ENCODE results near the gene SLAMF1. TPM values are rescaled to one million over a fixed set of nuclear protein-coding genes. Genes with fewer than 3 reads are reported as not detected.

Gene SLAMF1
- polyA plus RNA-seq, 3 donors: 0.13 to 0.65 TPM; not detected in 1

DNA sequence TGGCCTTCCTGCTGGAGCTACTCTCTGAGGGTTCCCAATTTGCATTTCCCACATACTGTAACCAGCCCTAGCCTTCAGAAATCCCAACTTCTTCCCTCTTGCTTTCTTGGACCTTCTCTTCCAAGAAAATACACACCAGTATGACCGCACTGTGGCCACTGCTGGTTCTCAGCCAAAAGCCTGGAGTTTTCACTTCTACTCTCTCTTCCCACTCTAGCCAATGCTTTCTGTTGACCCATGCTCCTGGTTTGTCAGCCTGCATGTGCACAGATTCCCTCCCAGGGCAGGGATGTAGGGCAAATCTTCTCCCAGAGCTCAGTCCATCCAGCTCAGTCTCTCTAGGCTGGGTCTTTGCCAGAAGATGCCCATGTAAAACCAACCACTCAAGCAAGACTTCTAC lies 664 bp downstream of the SLAMF1 start:
- Mint-ChIP-seq H3K4me3 (peak overlapping the region; percentile 63 to 82), H3K36me3 (peaks cover 2 to 3% of the 10 kb centered on the region in 2 donors), H3K9me3 (no peaks in the 10 kb centered on the region), H3K27me3 (ENCODE audit: low read depth in 3 of 3) (peaks cover 0 to 4% (median 1%) of the 10 kb centered on the region in 3 donors), H3K4me1 (peaks cover 39% of the 10 kb centered on the region), H3K27ac (peak overlapping the region in 4 of 7 donors; percentile 14 to 87 (median 39))
- Histone ChIP-seq H3K27ac (ENCODE audit: low read depth in 1 of 2, low read length in 2 of 2) (peak overlapping the region; percentile 44 to 84), H4K20me1 (ENCODE audit: insufficient read depth, low read length) (no peaks in the 10 kb centered on the region), H3K4me3 (replicated peaks in 1 of 3; ENCODE audit: low read depth in 2 of 3, low read length in 3 of 3) (peak overlapping the region in 1 of 3 experiments; percentile 64), H3K9me3 (replicated peaks in 1 of 2; ENCODE audit: control insufficient read depth in 1 of 2, insufficient read depth in 1 of 2, low read length in 2 of 2) (no peaks in the 10 kb centered on the region), H3K9ac (ENCODE audit: insufficient read depth, low read length, poor library complexity, severe bottlenecking) (no peak overlapping the region), H3K79me2 (ENCODE audit: insufficient read depth, low read length) (no peaks in the 10 kb centered on the region), H3K4me1 (ENCODE audit: control insufficient read depth in 1 of 2, insufficient read depth in 2 of 2, low read length in 2 of 2) (peaks cover 26 to 35% of the 10 kb centered on the region in 2 donors), H3K27me3 (ENCODE audit: control insufficient read depth in 2 of 2, insufficient read depth in 2 of 2, low read length in 2 of 2) (no peaks in the 10 kb centered on the region), H3K36me3 (replicated peaks in 1 of 2; ENCODE audit: control insufficient read depth in 1 of 2, insufficient read depth in 2 of 2, low read length in 2 of 2) (no peaks in the 10 kb centered on the region), H2AFZ (ENCODE audit: insufficient read depth, low read depth, low read length, poor library complexity, severe bottlenecking) (no peak overlapping the region), H3K4me2 (replicated peaks; ENCODE audit: extremely low read depth, low read length, poor library complexity, severe bottlenecking) (no peak overlapping the region)
- no peak for DNase-seq
- intact Hi-C loops (cut with micrococcal nuclease): no loop called here
- TF ChIP-seq, protein P1, sequence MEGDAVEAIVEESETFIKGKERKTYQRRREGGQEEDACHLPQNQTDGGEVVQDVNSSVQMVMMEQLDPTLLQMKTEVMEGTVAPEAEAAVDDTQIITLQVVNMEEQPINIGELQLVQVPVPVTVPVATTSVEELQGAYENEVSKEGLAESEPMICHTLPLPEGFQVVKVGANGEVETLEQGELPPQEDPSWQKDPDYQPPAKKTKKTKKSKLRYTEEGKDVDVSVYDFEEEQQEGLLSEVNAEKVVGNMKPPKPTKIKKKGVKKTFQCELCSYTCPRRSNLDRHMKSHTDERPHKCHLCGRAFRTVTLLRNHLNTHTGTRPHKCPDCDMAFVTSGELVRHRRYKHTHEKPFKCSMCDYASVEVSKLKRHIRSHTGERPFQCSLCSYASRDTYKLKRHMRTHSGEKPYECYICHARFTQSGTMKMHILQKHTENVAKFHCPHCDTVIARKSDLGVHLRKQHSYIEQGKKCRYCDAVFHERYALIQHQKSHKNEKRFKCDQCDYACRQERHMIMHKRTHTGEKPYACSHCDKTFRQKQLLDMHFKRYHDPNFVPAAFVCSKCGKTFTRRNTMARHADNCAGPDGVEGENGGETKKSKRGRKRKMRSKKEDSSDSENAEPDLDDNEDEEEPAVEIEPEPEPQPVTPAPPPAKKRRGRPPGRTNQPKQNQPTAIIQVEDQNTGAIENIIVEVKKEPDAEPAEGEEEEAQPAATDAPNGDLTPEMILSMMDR (IDR thresholded peaks at IDR 0.05): no peak
- whole genome bisulfite sequencing (ENCODE audit: insufficient coverage): 91% methylated on average over 1 of the region's 1 CpG

DNA sequence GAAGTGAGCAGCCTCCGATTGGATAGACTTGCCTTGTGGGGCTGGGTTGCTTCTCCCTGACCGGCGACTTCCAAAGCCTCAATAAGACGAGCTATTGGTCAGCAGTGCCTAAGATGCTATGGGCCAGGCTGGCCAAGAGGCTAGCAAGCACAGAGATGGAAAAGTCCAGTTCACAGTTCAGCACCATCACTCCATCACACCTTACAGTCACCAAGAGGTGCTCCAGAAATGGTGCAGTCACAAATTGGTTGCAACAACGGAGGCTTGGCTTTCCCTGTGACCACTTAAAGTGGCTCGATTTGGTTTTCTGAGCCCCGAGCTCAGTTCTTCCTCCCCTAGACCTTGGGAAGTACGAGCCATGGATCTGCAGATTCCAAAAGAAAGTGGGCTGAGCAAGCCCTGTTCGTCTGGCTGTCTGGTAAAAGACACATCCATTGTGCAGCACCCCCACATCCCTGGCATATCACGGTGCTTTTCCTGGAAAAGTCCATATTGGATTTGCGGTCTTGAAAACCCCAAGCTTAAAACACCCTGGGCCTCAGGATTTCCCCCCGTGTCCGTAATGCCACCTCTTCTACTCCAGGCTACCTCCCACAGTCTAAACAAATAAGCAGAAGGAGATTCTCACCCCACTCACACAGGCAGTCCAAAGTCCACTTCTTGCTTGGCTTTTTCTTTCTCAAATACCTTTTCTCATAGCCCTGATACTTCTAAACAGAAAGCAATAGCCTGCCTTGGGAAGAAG lies 1.3 kb downstream of the SLAMF1 start:
- H3K9me3 ChIP-seq (replicated peaks in 1 of 2; ENCODE audit: control insufficient read depth in 1 of 2, insufficient read depth in 1 of 2, low read length in 2 of 2): no peaks in the 10 kb centered on the region
- H3K36me3 ChIP-seq (replicated peaks in 1 of 2; ENCODE audit: control insufficient read depth in 1 of 2, insufficient read depth in 2 of 2, low read length in 2 of 2): no peaks in the 10 kb centered on the region
- Mint-ChIP-seq H3K27ac (peak overlapping the region in 2 of 7 donors; percentile 32 to 87), H3K4me3 (peak overlapping the region in 1 of 2 donors; percentile 63), H3K27me3 (ENCODE audit: low read depth in 3 of 3) (peaks cover 0 to 4% (median 0%) of the 10 kb centered on the region in 3 donors), H3K36me3 (peaks cover 2 to 3% of the 10 kb centered on the region in 2 donors), H3K4me1 (peaks cover 46% of the 10 kb centered on the region), H3K9me3 (no peaks in the 10 kb centered on the region)
- peak overlapping the region in 1 of 2 donors; percentile 84 for H3K27ac ChIP-seq (ENCODE audit: low read depth in 1 of 2, low read length in 2 of 2)
- DNase-seq: no peak
- TF ChIP-seq, protein P1 (IDR thresholded peaks at IDR 0.05): no peak
- H3K9ac ChIP-seq (ENCODE audit: insufficient read depth, low read length, poor library complexity, severe bottlenecking): no peak overlapping the region
- no peak overlapping the region for H3K4me3 ChIP-seq (replicated peaks in 1 of 3; ENCODE audit: low read depth in 2 of 3, low read length in 3 of 3)
- H2AFZ ChIP-seq (ENCODE audit: insufficient read depth, low read depth, low read length, poor library complexity, severe bottlenecking): no peak overlapping the region
- H4K20me1 ChIP-seq (ENCODE audit: insufficient read depth, low read length): no peaks in the 10 kb centered on the region
- no peak overlapping the region for H3K4me2 ChIP-seq (replicated peaks; ENCODE audit: extremely low read depth, low read length, poor library complexity, severe bottlenecking)
- intact Hi-C loops (cut with micrococcal nuclease): no loop called here
- no peaks in the 10 kb centered on the region for H3K27me3 ChIP-seq (ENCODE audit: control insufficient read depth in 2 of 2, insufficient read depth in 2 of 2, low read length in 2 of 2)
- H3K4me1 ChIP-seq (ENCODE audit: control insufficient read depth in 1 of 2, insufficient read depth in 2 of 2, low read length in 2 of 2): peaks cover 32 to 41% of the 10 kb centered on the region in 2 donors
- H3K79me2 ChIP-seq (ENCODE audit: insufficient read depth, low read length): no peaks in the 10 kb centered on the region
- 97% methylated on average over 10 of the region's 13 CpGs for WGBS (ENCODE audit: insufficient coverage)

Data from CD14-positive monocyte (primary cell).